Measurements from ENCODE around the gene PCARE. TPM values are rescaled to one million over a fixed set of nuclear protein-coding genes. Genes with fewer than 3 reads are reported as not detected.

PCARE gene
- total and polyA plus RNA-seq, 3 donors from 2014 or later = 0.06 to 1.0 (median 0.76) TPM

DNA sequence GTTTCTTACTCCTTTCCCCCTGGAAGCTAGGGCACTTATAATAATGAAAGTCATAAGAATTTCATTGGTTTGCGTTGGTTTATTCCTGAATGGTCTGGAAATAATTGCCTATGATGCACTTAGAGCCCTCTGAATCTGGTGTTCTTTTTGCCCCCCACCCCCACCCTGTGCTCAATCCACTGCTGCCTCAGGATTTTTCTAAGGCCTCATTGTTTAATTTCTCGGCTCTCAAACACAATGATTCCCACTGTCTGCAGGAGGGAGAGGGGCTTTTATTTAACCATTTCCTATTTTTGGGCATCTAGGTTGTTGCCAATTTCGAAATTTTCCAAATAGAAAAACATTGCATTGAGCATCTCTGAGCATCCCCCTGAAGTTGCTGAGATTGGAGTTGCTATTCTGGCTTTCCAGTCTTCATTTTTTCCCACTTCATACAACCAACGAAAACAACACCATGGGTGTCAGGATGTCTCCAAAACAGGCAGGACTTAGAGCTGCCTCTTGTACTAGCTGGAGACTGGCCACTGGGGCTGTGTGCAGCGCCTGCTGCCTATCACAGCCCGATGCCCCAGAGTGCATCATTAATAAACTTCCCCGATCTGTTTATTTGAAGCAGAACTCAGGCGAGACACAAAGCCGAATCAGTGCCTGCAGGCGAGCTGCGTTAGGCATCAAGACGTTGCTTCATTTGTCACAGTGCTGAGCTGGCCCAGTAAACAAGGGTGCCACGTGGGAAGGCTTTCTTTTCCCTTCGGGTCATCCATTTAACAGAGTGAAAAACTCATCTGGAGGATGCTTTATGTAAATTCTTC, 1.8 kb upstream of the PCARE start:
- WGBS, 2 donors = 76 to 79% methylated on average over 12 to 14 of the region's 14 CpGs

DNA sequence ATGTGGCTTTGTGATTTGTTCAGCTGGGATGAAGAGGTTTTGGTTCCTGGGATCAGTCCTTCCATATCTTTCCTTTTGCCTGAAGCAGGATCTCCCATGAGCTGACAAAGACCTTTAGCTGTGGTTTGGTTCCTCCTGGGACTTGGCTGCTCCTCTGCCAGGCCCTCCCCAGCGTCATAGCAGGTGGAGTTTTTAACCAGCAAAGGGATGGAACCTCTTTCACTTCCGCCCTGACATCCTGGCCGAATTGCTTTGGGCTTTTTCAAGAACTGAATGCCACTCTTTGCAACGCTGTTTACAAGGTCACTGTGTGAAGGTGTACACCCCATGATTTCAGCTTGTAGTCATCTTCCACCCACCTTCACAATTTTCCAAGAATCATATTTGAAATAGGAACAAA, 390 bp downstream of the PCARE start:
- H3K4me3 ChIP-seq = no peak overlapping the region
- no peak overlapping the region for H3K27ac ChIP-seq
- WGBS, 2 donors = 62 to 74% methylated on average over 4 of the region's 4 CpGs
- no peaks in the 10 kb centered on the region for H3K27me3 ChIP-seq
- TF ChIP-seq CTCF (IDR thresholded peaks at IDR 0.05) = no peak
- TF ChIP-seq POLR2A (IDR thresholded peaks at IDR 0.05) = no peak
- peaks cover 11% of the 10 kb centered on the region for H3K4me1 ChIP-seq
- H3K9me3 ChIP-seq = no peaks in the 10 kb centered on the region
- intact Hi-C loops (cut with DNase I; ENCODE audit: low total_unique reads) = no loop called here
- no peaks in the 10 kb centered on the region for H3K36me3 ChIP-seq (ENCODE audit: low read depth, missing control alignments)
- DNase-seq = no peak

More for the DNA sequence above, 1.8 kb upstream of the PCARE start:
- DNase-seq = no peak
- TF ChIP-seq CTCF (IDR thresholded peaks at IDR 0.05) = no peak
- intact Hi-C loops (cut with DNase I; ENCODE audit: low total_unique reads) = no loop called here
- no peaks in the 10 kb centered on the region for H3K27me3 ChIP-seq
- no peak overlapping the region for H3K4me3 ChIP-seq
- no peaks in the 10 kb centered on the region for H3K4me1 ChIP-seq
- H3K36me3 ChIP-seq (ENCODE audit: low read depth, missing control alignments) = no peaks in the 10 kb centered on the region
- no peaks in the 10 kb centered on the region for H3K9me3 ChIP-seq
- H3K27ac ChIP-seq = no peak overlapping the region

DNA sequence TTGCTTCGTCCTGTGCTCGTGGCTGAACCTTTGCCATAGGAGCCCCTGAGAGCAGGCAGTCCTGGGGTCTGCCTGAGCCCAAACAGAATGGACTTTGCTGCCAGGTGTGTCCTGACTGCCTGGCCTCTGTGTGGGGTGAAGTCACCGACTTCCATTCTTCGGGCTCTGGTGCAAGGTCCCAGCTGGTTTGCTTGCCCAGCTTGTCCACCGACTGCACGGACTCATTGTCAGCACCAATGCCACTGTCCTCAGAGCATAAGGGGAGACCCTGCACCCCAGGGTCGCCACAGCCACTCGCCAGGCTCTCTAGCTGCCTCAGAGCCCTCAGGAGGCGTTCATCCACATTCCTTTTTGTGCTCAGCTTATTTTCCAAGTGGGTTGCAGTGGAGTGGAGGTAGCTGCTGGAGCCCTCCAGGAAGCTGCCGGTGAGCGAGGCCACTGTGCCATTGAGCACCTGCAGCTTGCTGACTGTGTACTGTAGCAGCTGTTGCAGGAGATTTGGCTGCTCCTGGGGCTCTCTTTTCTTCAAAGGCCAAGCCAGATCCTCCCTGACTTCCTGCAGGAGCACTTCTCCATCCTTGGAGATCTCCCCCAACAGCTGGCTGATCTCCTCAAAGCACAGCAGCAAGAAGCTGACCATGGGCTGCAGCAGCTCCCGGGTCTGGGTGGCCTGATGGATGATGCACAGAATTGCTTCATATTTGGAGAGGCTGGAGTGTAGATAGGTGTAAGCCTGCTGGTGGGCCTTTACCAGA, 1.2 kb downstream of the PCARE start:
- no peak for DNase-seq
- intact Hi-C loops (cut with DNase I; ENCODE audit: low total_unique reads) = no loop called here
- Histone ChIP-seq H3K4me1 (peaks cover 11% of the 10 kb centered on the region), H3K9me3 (no peaks in the 10 kb centered on the region), H3K27ac (no peak overlapping the region), H3K36me3 (ENCODE audit: low read depth, missing control alignments) (no peaks in the 10 kb centered on the region), H3K27me3 (no peaks in the 10 kb centered on the region), H3K4me3 (no peak overlapping the region)
- TF ChIP-seq CTCF (IDR thresholded peaks at IDR 0.05) (no peak), POLR2A (IDR thresholded peaks at IDR 0.05) (no peak)
- WGBS, 2 donors = 87 to 89% methylated on average over 8 to 12 of the region's 12 CpGs

- Histone ChIP-seq H3K27me3 (no peaks in the 10 kb centered on the region), H3K4me1 (peaks cover 11% of the 10 kb centered on the region), H3K27ac (no peak overlapping the region), H3K36me3 (ENCODE audit: low read depth, missing control alignments) (no peaks in the 10 kb centered on the region), H3K9me3 (no peaks in the 10 kb centered on the region), H3K4me3 (no peak overlapping the region)
- no peak for TF ChIP-seq CTCF (IDR thresholded peaks at IDR 0.05)
- TF ChIP-seq POLR2A (IDR thresholded peaks at IDR 0.05) = no peak
- intact Hi-C loops (cut with DNase I; ENCODE audit: low total_unique reads) = no loop called here
- 80 to 93% methylated on average over 6 to 8 of the region's 8 CpGs for WGBS, 2 donors
- no peak for DNase-seq
Observed at GRCh38 chr2:29072251-29072650, 2.1 kb downstream of the PCARE start.
